H1 (cell line): ENCODE data around the gene CETN2. TPM values are rescaled to one million over a fixed set of nuclear protein-coding genes. Genes with fewer than 3 reads are reported as not detected.

Experiments used
- BCL11A ChIP-seq, 2 experiments: IDR thresholded peaks; one replicate each; pipeline ENCODE4 v1.6.1; 2011; ENCODE audit warnings: low read depth in 2 of 2, low read length in 2 of 2, mild to moderate bottlenecking in 2 of 2
- CBX5 ChIP-seq: fragments of 300-800, 300-1000 bp; sonication (generic); IDR thresholded peaks from 2 replicates; pipeline ENCODE4 v1.7.1; 2016; ENCODE audit warnings: antibody characterized with exemption, low read length, low read depth
- CHD7 ChIP-seq: fragments of 300-600 bp; sonication (generic); IDR thresholded peaks from 2 replicates; pipeline ENCODE4 v1.7.1; 2012; ENCODE audit warnings: low read length, moderate library complexity, mild to moderate bottlenecking, inconsistent platforms; ENCODE audit not compliant: insufficient replicate concordance
- CTCF ChIP-seq, 3 experiments: IDR thresholded peaks; 1 replicate in 2 of 3; 2 replicates in 1 of 3; pipeline versions ENCODE4 v1.5.1 to v1.6.1; 2011; ENCODE audit warnings: low read length in 3 of 3, mild to moderate bottlenecking in 3 of 3, inconsistent platforms in 2 of 3, low read depth in 1 of 3, moderate library complexity in 1 of 3; ENCODE audit not compliant: insufficient read depth in 1 of 3; ENCODE audit errors: control extremely low read depth in 1 of 3
- E2F6 ChIP-seq: IDR thresholded peaks from 2 replicates; pipeline ENCODE4 v1.6.1; 2012; ENCODE audit warnings: inconsistent platforms
- EGR1 ChIP-seq: IDR thresholded peaks from 2 replicates; pipeline ENCODE4 v1.6.1; 2011; ENCODE audit warnings: low read depth, low read length, borderline replicate concordance
- POLR2AphosphoS5 ChIP-seq: IDR thresholded peaks from 2 replicates; pipeline ENCODE4 v1.6.1; 2011; ENCODE audit warnings: low read depth, low read length
- SRF ChIP-seq: IDR thresholded peaks from 2 replicates; pipeline ENCODE4 v1.6.1; 2011; ENCODE audit warnings: mild to moderate bottlenecking, low read depth, low read length, moderate library complexity
- TAF1 ChIP-seq: IDR thresholded peaks from 2 replicates; pipeline ENCODE4 v1.6.1; 2011; ENCODE audit warnings: mild to moderate bottlenecking, low read depth, low read length
- polyA plus RNA-seq, 7 experiments: library from polyadenylated mRNA; depleted of rRNA in 3 of 7; stranded (reverse) in 5 of 7; unstranded in 2 of 7; fragments of >200 nt in 5 of 7; fragments of 200-250 nt in 2 of 7; gene quantifications; 1 replicate in 5 of 7; 2 replicates in 1 of 7; 4 replicates in 1 of 7; pipeline versions ENCODE4 v1.2.1 to v1.2.3, GENCODE V29; 2011 to 2013; ENCODE audit warnings: missing spikeins in 2 of 7, mixed read lengths in 2 of 7
- total RNA-seq: library from RNA; stranded (reverse); fragmentation: NEBNext Ultra II Directional; extraction: Animal tissue kit (Norgen Biotek cat#: 25700); gene quantifications from 2 replicates; pipeline ENCODE4 v1.2.1, GENCODE V29; 2021

Gene CETN2
- total and polyA plus RNA-seq, 2 of the 8 experiments (the other 6 are each of a cell fraction or from before 2014, with no cell fraction given): 13.1 to 24.3 TPM

GRCh38 chrX:152869972-152870371 lies 39.4 kb upstream of the CETN2 start (continued):
- TF ChIP-seq CHD7 (no peak), TAF1 (no peak), E2F6 (no peak), POLR2AphosphoS5 (no peak), CTCF (IDR thresholded peaks at IDR 0.05; ENCODE audit: control extremely low read depth in 1 of 3, insufficient read depth in 1 of 3, low read depth in 1 of 3, low read length in 3 of 3) (peak in 2 of 3 experiments; percentile 23 to 47; a peak in 2 of 4 replicates), SRF (no peak), BCL11A (IDR thresholded peaks at IDR 0.05; ENCODE audit: low read depth in 2 of 2, low read length in 2 of 2) (no peak), EGR1 (no peak), CBX5 (no peak)
